Neuronal stem cell (in vitro differentiated cells): Measurements from ENCODE around the gene MARCHF3.
A peak's percentile ranks its signal among the peaks of the same experiment; 100 is the strongest.

Experiments used
- DNase-seq: peaks from one replicate; pipeline ENCODE4 v3.0.0-alpha.2; 2013; ENCODE audit warnings: low spot score
- H2AFZ ChIP-seq: one replicate; pipeline ENCODE4 v1.6.1; 2013; ENCODE audit warnings: mild to moderate bottlenecking, low read length, inconsistent platforms
- H2AK5ac ChIP-seq: 2 replicates; pipeline ENCODE4 v1.6.1; 2013; ENCODE audit warnings: low read depth, mild to moderate bottlenecking, inconsistent platforms, low read length, moderate library complexity, mixed read lengths
- H2BK120ac ChIP-seq: 2 replicates; pipeline ENCODE4 v1.6.1; 2013; ENCODE audit warnings: low read depth, mild to moderate bottlenecking, inconsistent platforms, low read length, moderate library complexity, mixed read lengths
- H2BK12ac ChIP-seq: one replicate; pipeline ENCODE4 v1.6.1; 2013; ENCODE audit warnings: low read length, inconsistent platforms
- H2BK15ac ChIP-seq: 2 replicates; pipeline ENCODE4 v1.6.1; 2013; ENCODE audit warnings: mild to moderate bottlenecking, low read length, inconsistent platforms, mixed read lengths
- H2BK5ac ChIP-seq: one replicate; pipeline ENCODE4 v1.6.1; 2013; ENCODE audit warnings: inconsistent platforms, mild to moderate bottlenecking, low read length, moderate library complexity
- H3K14ac ChIP-seq: one replicate; pipeline ENCODE4 v1.6.1; 2013; ENCODE audit warnings: low read length, inconsistent platforms
- H3K18ac ChIP-seq: 2 replicates; pipeline ENCODE4 v1.6.1; 2013; ENCODE audit warnings: low read length, inconsistent platforms
- H3K23ac ChIP-seq: 2 replicates; pipeline ENCODE4 v1.6.1; 2013; ENCODE audit warnings: low read depth, mild to moderate bottlenecking, mixed read lengths, low read length, inconsistent platforms; ENCODE audit not compliant: poor library complexity
- H3K27ac ChIP-seq: replicated peaks from 3 replicates; pipeline ENCODE4 v1.5.1; 2013; ENCODE audit warnings: low read length, inconsistent platforms
- H3K27me3 ChIP-seq, 3 experiments: 2 replicates each; pipeline ENCODE4 v1.6.1; 2013; ENCODE audit warnings: low read length in 3 of 3, mild to moderate bottlenecking in 2 of 3, inconsistent platforms in 1 of 3, low read depth in 1 of 3, mixed read lengths in 1 of 3, moderate library complexity in 1 of 3; ENCODE audit not compliant: control insufficient read depth in 3 of 3, insufficient read depth in 3 of 3
- H3K36me3 ChIP-seq, 2 donors: replicated peaks in 1 of 2; 2 replicates each; pipeline ENCODE4 v1.6.1; 2013; ENCODE audit warnings: low read length in 2 of 2; ENCODE audit not compliant: control insufficient read depth in 2 of 2, insufficient read depth in 2 of 2
- H3K4ac ChIP-seq: 2 replicates; pipeline ENCODE4 v1.6.1; 2013; ENCODE audit warnings: inconsistent platforms, mild to moderate bottlenecking, low read length, moderate library complexity
- H3K4me1 ChIP-seq, 2 donors: 1 replicate in 1 of 2; 2 replicates in 1 of 2; pipeline ENCODE4 v1.6.1; 2013; ENCODE audit warnings: low read length in 2 of 2, low read depth in 1 of 2; ENCODE audit not compliant: control insufficient read depth in 2 of 2, insufficient read depth in 1 of 2
- H3K4me2 ChIP-seq: one replicate; pipeline ENCODE4 v1.6.1; 2013; ENCODE audit warnings: mild to moderate bottlenecking, low read length, inconsistent platforms; ENCODE audit not compliant: insufficient read depth, poor library complexity, severe bottlenecking
- H3K4me3 ChIP-seq, 2 donors: 2 replicates each; pipeline ENCODE4 v1.5.1; 2013; ENCODE audit warnings: low read length in 2 of 2, mild to moderate bottlenecking in 2 of 2, inconsistent platforms in 1 of 2, moderate library complexity in 1 of 2
- H3K79me1 ChIP-seq: one replicate; pipeline ENCODE4 v1.6.1; 2013; ENCODE audit warnings: low read depth, mild to moderate bottlenecking, inconsistent platforms, low read length, moderate library complexity
- H3K9ac ChIP-seq: one replicate; pipeline ENCODE4 v1.6.1; 2013; ENCODE audit warnings: mild to moderate bottlenecking, low read depth, low read length, inconsistent platforms; ENCODE audit not compliant: poor library complexity
- H3K9me3 ChIP-seq, 2 donors: replicated peaks in 1 of 2; 2 replicates each; pipeline versions ENCODE3 to v1.6.1; 2013; ENCODE audit warnings: low read length in 2 of 2, mild to moderate bottlenecking in 2 of 2, inconsistent platforms in 1 of 2, low read depth in 1 of 2, mixed read lengths in 1 of 2, moderate library complexity in 1 of 2; ENCODE audit not compliant: control insufficient read depth in 2 of 2, insufficient read depth in 1 of 2
- H4K8ac ChIP-seq: one replicate; pipeline ENCODE4 v1.6.1; 2013; ENCODE audit warnings: low read depth, mild to moderate bottlenecking, inconsistent platforms, low read length, moderate library complexity
- H4K91ac ChIP-seq: one replicate; pipeline ENCODE4 v1.6.1; 2013; ENCODE audit warnings: low read length, low read depth, mild to moderate bottlenecking, inconsistent platforms; ENCODE audit not compliant: poor library complexity
- WGBS, 2 donors: extraction: QIAGEN DNeasy Blood & Tissue Kit; methylation state at CpG; one replicate each; pipeline ENCODE4 v1.1.7; 2013; ENCODE audit warnings: missing lambda C conversion rate in 2 of 2, mixed read lengths in 1 of 2; ENCODE audit not compliant: insufficient read length in 2 of 2, insufficient replicate concordance in 1 of 2; ENCODE audit errors: extremely low coverage in 2 of 2; 5-methylcytosine and 5-hydroxymethylcytosine counted together

Gene MARCHF3

DNA sequence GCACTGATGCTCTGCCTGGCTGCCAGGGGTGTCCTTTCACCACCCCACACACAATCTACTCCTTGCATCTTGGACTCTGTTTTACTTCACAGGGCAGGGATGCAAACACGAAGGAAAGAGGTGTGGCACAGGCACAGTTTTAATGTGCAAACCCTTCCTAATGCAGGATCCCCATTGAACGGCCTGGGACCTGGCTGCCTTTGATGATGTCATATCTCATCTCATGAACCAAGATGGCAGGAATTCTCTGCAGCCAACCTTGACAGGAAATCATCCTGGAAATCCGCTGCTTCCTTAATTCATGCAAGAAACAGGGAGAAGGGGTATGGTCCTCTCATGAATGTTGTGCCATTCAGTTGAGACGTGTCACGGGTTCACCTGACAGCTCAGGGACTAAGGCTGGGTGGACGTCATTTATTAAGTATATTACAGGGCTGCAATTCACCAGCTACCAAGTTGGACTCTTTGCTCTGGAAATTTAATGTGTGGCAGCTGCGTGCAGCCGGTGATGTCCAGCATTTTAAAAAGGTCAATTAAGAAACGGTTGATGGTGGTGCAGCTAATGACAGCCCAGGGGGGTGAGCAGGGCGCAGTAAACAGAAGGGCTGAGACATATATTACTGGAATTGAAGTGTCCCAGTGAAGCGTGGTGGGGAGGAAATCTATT is 161.9 kb downstream of the MARCHF3 start:
- Histone ChIP-seq H3K27me3 (no peaks in the 10 kb centered on the region), H4K91ac (no peak overlapping the region), H3K14ac (no peak overlapping the region), H4K8ac (peak overlapping the region; percentile 95), H2BK15ac (no peak overlapping the region), H3K27ac (no peak overlapping the region), H3K4me3 (peak overlapping the region in 1 of 2 donors; percentile 50), H3K9me3 (no peaks in the 10 kb centered on the region), H3K4ac (no peak overlapping the region), H2BK120ac (no peak overlapping the region), H2AFZ (peak overlapping the region; percentile 89), H3K18ac (peak overlapping the region; percentile 58), H3K4me1 (peaks cover 8 to 21% of the 10 kb centered on the region in 2 donors), H2AK5ac (no peak overlapping the region), H3K23ac (no peak overlapping the region), H2BK12ac (no peak overlapping the region), H3K4me2 (peak overlapping the region; percentile 77), H2BK5ac (no peak overlapping the region), H3K79me1 (no peaks in the 10 kb centered on the region), H3K36me3 (peaks cover 0 to 6% of the 10 kb centered on the region in 2 donors), H3K9ac (no peak overlapping the region)
- no CpG with 5 or more reads among the region's 11 CpGs for WGBS, 2 donors
- DNase-seq: no peak

GRCh38 chr5:126866851-126867636 is 163.3 kb downstream of the MARCHF3 start:
- H3K9ac ChIP-seq: no peak overlapping the region
- no peak overlapping the region for H2AFZ ChIP-seq
- H2BK12ac ChIP-seq: no peak overlapping the region
- H4K8ac ChIP-seq: no peak overlapping the region
- no peak overlapping the region for H3K4ac ChIP-seq
- no peak overlapping the region for H2BK5ac ChIP-seq
- H3K9me3 ChIP-seq: no peaks in the 10 kb centered on the region
- no peaks in the 10 kb centered on the region for H3K79me1 ChIP-seq
- no peak for DNase-seq
- H3K14ac ChIP-seq: no peak overlapping the region
- no peak overlapping the region for H2BK15ac ChIP-seq
- H3K4me1 ChIP-seq: peaks cover 8 to 21% of the 10 kb centered on the region in 2 donors
- H3K27me3 ChIP-seq: no peaks in the 10 kb centered on the region
- peaks cover 0 to 6% of the 10 kb centered on the region in 2 donors for H3K36me3 ChIP-seq
- no peak overlapping the region for H3K18ac ChIP-seq
- H3K4me2 ChIP-seq: no peak overlapping the region
- H3K27ac ChIP-seq: no peak overlapping the region
- no peak overlapping the region for H2AK5ac ChIP-seq
- H4K91ac ChIP-seq: no peak overlapping the region
- H3K4me3 ChIP-seq: no peak overlapping the region
- H2BK120ac ChIP-seq: no peak overlapping the region
- H3K23ac ChIP-seq: no peak overlapping the region
- no CpG with 5 or more reads among the region's 8 CpGs for WGBS, 2 donors

GRCh38 chr5:126865299-126865698 is 165.1 kb downstream of the MARCHF3 start:
- H3K18ac ChIP-seq: no peak overlapping the region
- no peak overlapping the region for H3K4ac ChIP-seq
- peaks cover 7 to 17% of the 10 kb centered on the region in 2 donors for H3K4me1 ChIP-seq
- no peak overlapping the region for H3K23ac ChIP-seq
- peaks cover 0 to 13% of the 10 kb centered on the region in 2 donors for H3K36me3 ChIP-seq
- no peaks in the 10 kb centered on the region for H3K9me3 ChIP-seq
- no peak overlapping the region for H3K4me3 ChIP-seq
- no peaks in the 10 kb centered on the region for H3K79me1 ChIP-seq
- no peaks in the 10 kb centered on the region for H3K27me3 ChIP-seq
- H3K27ac ChIP-seq: no peak overlapping the region
- DNase-seq: no peak
- no peak overlapping the region for H2BK5ac ChIP-seq
- no peak overlapping the region for H3K9ac ChIP-seq
- H4K91ac ChIP-seq: no peak overlapping the region
- no peak overlapping the region for H3K14ac ChIP-seq
- H2BK15ac ChIP-seq: no peak overlapping the region
- H2AK5ac ChIP-seq: no peak overlapping the region
- no peak overlapping the region for H2BK120ac ChIP-seq
- WGBS, 2 donors: no CpG with 5 or more reads among the region's 3 CpGs
- no peak overlapping the region for H4K8ac ChIP-seq
- no peak overlapping the region for H2BK12ac ChIP-seq
- H3K4me2 ChIP-seq: no peak overlapping the region
- H2AFZ ChIP-seq: no peak overlapping the region

DNA sequence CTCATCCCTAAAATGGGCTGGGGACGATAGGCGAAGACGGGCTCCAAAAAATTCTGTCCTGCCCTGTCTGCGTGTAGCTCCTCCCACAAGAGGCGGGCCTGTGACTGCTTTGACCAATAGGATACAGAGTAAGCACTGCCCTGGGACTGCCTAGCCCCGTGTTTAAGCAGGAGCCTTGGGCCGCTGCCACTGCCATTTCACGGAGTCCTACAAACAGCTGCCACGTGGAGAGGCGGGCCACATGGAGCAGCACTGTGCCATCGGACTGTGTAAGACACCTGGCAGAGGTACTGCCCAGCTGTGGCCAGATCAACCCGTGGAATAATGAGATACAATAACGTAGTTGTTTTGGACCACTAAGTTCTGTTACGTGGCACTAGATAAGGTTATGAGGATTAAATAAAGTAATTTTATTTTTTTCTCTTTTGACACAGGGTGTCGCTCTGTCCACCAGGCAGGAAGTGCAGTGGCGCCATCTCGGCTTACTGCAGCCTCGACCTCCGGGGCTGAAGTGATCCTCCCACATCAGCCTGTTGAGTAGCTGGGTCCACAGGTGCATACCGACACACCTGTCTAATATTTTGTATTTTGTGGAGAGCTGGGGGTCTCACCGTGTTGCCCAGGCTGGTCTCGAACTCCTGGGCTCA is 166.2 kb downstream of the MARCHF3 start:
- H2AK5ac ChIP-seq: no peak overlapping the region
- peak overlapping the region; percentile 18 for H3K18ac ChIP-seq
- H4K8ac ChIP-seq: no peak overlapping the region
- peaks cover 0 to 13% of the 10 kb centered on the region in 2 donors for H3K36me3 ChIP-seq
- H3K4ac ChIP-seq: no peak overlapping the region
- no peak overlapping the region for H2BK120ac ChIP-seq
- H3K27me3 ChIP-seq: no peaks in the 10 kb centered on the region
- no peak overlapping the region for H3K23ac ChIP-seq
- no peaks in the 10 kb centered on the region for H3K9me3 ChIP-seq
- no peak overlapping the region for H3K4me2 ChIP-seq
- H3K4me1 ChIP-seq: peaks cover 7 to 12% of the 10 kb centered on the region in 2 donors
- no peak for DNase-seq
- no CpG with 5 or more reads among the region's 22 CpGs for WGBS, 2 donors
- no peak overlapping the region for H3K14ac ChIP-seq
- H2BK15ac ChIP-seq: no peak overlapping the region
- H3K4me3 ChIP-seq: no peak overlapping the region
- H2AFZ ChIP-seq: no peak overlapping the region
- H3K9ac ChIP-seq: no peak overlapping the region
- H2BK5ac ChIP-seq: no peak overlapping the region
- H3K27ac ChIP-seq: no peak overlapping the region
- no peak overlapping the region for H4K91ac ChIP-seq
- no peak overlapping the region for H2BK12ac ChIP-seq
- H3K79me1 ChIP-seq: no peaks in the 10 kb centered on the region
